GM23338 (cell line): ENCODE data around the gene HHAT.

ENCODE experiments used
- CTCF ChIP-seq, 2 experiments: fragments of 200-600 bp in 1 of 2; sonication (generic) in 1 of 2; conservative IDR thresholded peaks; 2 replicates each; pipeline versions ENCODE4 v1.5.1 to v1.6.1; 2016 to 2017; ENCODE audit warnings: antibody characterized with exemption in 2 of 2, low read depth in 2 of 2, mild to moderate bottlenecking in 2 of 2, moderate library complexity in 1 of 2
- EZH2 ChIP-seq: fragments of 200-600 bp; sonication (generic); IDR thresholded peaks from one replicate; pipeline ENCODE4 v1.8.0; 2017; ENCODE audit warnings: antibody characterized with exemption, mild to moderate bottlenecking, low read depth; ENCODE audit not compliant: unreplicated experiment
- EZH2phosphoT487 ChIP-seq: fragments of 200-600 bp; sonication (generic); IDR thresholded peaks from one replicate; pipeline ENCODE4 v1.8.1; 2018; ENCODE audit warnings: antibody characterized with exemption; ENCODE audit not compliant: unreplicated experiment
- JUNB ChIP-seq: IDR thresholded peaks from one replicate; pipeline ENCODE4 v1.6.1; 2016; ENCODE audit warnings: antibody characterized with exemption; ENCODE audit not compliant: unreplicated experiment
- NANOG ChIP-seq: IDR thresholded peaks from 2 replicates; pipeline ENCODE4 v1.6.1; 2016; ENCODE audit warnings: antibody characterized with exemption, borderline replicate concordance
- POLR2AphosphoS5 ChIP-seq: IDR thresholded peaks from 2 replicates; pipeline ENCODE4 v1.6.1; 2016; ENCODE audit warnings: antibody characterized with exemption, low read depth
- STAT1 ChIP-seq: IDR thresholded peaks from one replicate; pipeline ENCODE4 v1.6.1; 2016; ENCODE audit warnings: antibody characterized with exemption; ENCODE audit not compliant: unreplicated experiment
- ZNF114 ChIP-seq: fragments of 250-450 bp; sonication (Bioruptor Pico); IDR thresholded peaks from 2 replicates; pipeline ENCODE4 v1.5.0; 2020; ENCODE audit warnings: mild to moderate bottlenecking, moderate library complexity
- TF ChIP-seq, protein P1 (sequence below): IDR thresholded peaks from one replicate; pipeline ENCODE4 v1.6.1; 2018; ENCODE audit warnings: antibody characterized with exemption; ENCODE audit not compliant: unreplicated experiment
- TF ChIP-seq, protein P2 (sequence below): IDR thresholded peaks from 2 replicates; pipeline ENCODE4 v1.6.1; 2016; ENCODE audit warnings: antibody characterized with exemption

DNA sequence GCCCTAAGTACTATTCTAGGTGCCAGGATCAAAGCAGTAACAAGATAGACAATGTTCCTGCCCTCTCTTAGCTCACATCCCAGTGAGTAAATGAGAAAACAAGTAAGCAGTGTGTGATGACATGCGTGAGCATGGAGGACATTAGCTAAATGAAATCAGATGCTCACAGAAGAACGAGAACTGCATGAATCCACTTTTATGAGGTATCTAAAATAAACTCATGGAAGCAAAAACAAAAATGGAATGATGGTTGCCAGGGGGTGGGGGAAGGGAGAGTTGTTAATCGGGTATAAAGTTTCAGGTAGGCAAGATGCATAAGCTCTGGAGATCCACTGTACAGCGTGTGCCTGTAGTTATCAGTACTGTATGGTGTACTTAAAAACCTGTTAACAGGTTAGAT, 195.1 kb downstream of the HHAT start:
- TF ChIP-seq CTCF (conservative IDR thresholded peaks at IDR 0.05; ENCODE audit: low read depth in 2 of 2) (no peak), POLR2AphosphoS5 (no peak), EZH2phosphoT487 (no peak), EZH2 (no peak), STAT1 (no peak), ZNF114 (CRISPR knock-in tag) (no peak), JUNB (no peak), NANOG (no peak)
- TF ChIP-seq, protein P1, sequence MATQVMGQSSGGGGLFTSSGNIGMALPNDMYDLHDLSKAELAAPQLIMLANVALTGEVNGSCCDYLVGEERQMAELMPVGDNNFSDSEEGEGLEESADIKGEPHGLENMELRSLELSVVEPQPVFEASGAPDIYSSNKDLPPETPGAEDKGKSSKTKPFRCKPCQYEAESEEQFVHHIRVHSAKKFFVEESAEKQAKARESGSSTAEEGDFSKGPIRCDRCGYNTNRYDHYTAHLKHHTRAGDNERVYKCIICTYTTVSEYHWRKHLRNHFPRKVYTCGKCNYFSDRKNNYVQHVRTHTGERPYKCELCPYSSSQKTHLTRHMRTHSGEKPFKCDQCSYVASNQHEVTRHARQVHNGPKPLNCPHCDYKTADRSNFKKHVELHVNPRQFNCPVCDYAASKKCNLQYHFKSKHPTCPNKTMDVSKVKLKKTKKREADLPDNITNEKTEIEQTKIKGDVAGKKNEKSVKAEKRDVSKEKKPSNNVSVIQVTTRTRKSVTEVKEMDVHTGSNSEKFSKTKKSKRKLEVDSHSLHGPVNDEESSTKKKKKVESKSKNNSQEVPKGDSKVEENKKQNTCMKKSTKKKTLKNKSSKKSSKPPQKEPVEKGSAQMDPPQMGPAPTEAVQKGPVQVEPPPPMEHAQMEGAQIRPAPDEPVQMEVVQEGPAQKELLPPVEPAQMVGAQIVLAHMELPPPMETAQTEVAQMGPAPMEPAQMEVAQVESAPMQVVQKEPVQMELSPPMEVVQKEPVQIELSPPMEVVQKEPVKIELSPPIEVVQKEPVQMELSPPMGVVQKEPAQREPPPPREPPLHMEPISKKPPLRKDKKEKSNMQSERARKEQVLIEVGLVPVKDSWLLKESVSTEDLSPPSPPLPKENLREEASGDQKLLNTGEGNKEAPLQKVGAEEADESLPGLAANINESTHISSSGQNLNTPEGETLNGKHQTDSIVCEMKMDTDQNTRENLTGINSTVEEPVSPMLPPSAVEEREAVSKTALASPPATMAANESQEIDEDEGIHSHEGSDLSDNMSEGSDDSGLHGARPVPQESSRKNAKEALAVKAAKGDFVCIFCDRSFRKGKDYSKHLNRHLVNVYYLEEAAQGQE: no peak
- TF ChIP-seq, protein P2, sequence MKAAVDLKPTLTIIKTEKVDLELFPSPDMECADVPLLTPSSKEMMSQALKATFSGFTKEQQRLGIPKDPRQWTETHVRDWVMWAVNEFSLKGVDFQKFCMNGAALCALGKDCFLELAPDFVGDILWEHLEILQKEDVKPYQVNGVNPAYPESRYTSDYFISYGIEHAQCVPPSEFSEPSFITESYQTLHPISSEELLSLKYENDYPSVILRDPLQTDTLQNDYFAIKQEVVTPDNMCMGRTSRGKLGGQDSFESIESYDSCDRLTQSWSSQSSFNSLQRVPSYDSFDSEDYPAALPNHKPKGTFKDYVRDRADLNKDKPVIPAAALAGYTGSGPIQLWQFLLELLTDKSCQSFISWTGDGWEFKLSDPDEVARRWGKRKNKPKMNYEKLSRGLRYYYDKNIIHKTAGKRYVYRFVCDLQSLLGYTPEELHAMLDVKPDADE: no peak
